GM23338 (cell line): ENCODE measurements around the gene FCER2. TPM values are rescaled to one million over a fixed set of nuclear protein-coding genes. Genes with fewer than 3 reads are reported as not detected.

Source experiments
- ATAC-seq: fragments of 200-7000 bp; cut with Tn5 transposase; 3 replicates; pipeline ENCODE4 v1.9.1; 2020
- DNase-seq: peaks from one replicate; pipeline ENCODE4 v3.0.0-alpha.2; 2015; ENCODE audit warnings: low spot score
- H2AFZ ChIP-seq: fragments of 200-600 bp; sonication (generic); 2 replicates; pipeline ENCODE4 v1.8.0; 2016; ENCODE audit warnings: antibody characterized with exemption, mild to moderate bottlenecking, moderate library complexity
- H3F3A ChIP-seq: fragments of 200-600 bp; sonication (generic); replicated peaks from 2 replicates; pipeline ENCODE4 v1.8.0; 2017; ENCODE audit warnings: antibody characterized with exemption, mixed run types, low read depth
- H3K27ac ChIP-seq: fragments of 200-600 bp; sonication (generic); 2 replicates; pipeline ENCODE4 v1.6.1; 2016; ENCODE audit warnings: low read depth
- H3K27me3 ChIP-seq: fragments of 200-600 bp; sonication (generic); 2 replicates; pipeline ENCODE4 v1.8.0; 2016; ENCODE audit warnings: mild to moderate bottlenecking, mixed run types, moderate library complexity; ENCODE audit not compliant: insufficient read depth
- H3K36me3 ChIP-seq: fragments of 200-600 bp; sonication (generic); 2 replicates; pipeline ENCODE4 v1.8.0; 2016; ENCODE audit warnings: mild to moderate bottlenecking; ENCODE audit not compliant: insufficient read depth
- H3K4me1 ChIP-seq: fragments of 200-600 bp; sonication (generic); 2 replicates; pipeline ENCODE4 v1.8.0; 2016; ENCODE audit warnings: mild to moderate bottlenecking, moderate library complexity; ENCODE audit not compliant: insufficient read depth
- H3K4me2 ChIP-seq: fragments of 200-600 bp; sonication (generic); 2 replicates; pipeline ENCODE4 v1.7.1; 2017; ENCODE audit warnings: mixed run types
- H3K4me3 ChIP-seq: fragments of 200-600 bp; sonication (generic); 2 replicates; pipeline ENCODE4 v1.6.1; 2016; ENCODE audit warnings: mixed run types
- H3K79me2 ChIP-seq: fragments of 200-600 bp; sonication (generic); replicated peaks from 2 replicates; pipeline ENCODE4 v1.8.0; 2017; ENCODE audit warnings: mild to moderate bottlenecking; ENCODE audit not compliant: insufficient read depth
- H3K9me2 ChIP-seq: fragments of 200-600 bp; sonication (generic); 2 replicates; pipeline ENCODE4 v1.8.0; 2017; ENCODE audit not compliant: insufficient read depth
- H4K20me1 ChIP-seq: fragments of 200-600 bp; sonication (generic); replicated peaks from 2 replicates; pipeline ENCODE4 v1.8.0; 2017; ENCODE audit warnings: mild to moderate bottlenecking; ENCODE audit not compliant: insufficient read depth
- H3K27ac Mint-ChIP-seq: 2 replicates; pipeline ENCODE4 v1.8.0; 2020; ENCODE audit warnings: inconsistent platforms, mild to moderate bottlenecking, moderate library complexity, mixed read lengths
- H3K27me3 Mint-ChIP-seq: 3 replicates; pipeline ENCODE4 v1.8.0; 2022; ENCODE audit warnings: low read depth, mild to moderate bottlenecking, moderate library complexity, mixed read lengths, inconsistent platforms; ENCODE audit not compliant: insufficient read depth, poor library complexity
- H3K36me3 Mint-ChIP-seq: 3 replicates; pipeline ENCODE4 v1.8.0; 2021; ENCODE audit warnings: low read depth, mild to moderate bottlenecking, inconsistent platforms, moderate library complexity, mixed read lengths
- H3K4me1 Mint-ChIP-seq: 3 replicates; pipeline ENCODE4 v1.8.0; 2020; ENCODE audit warnings: mild to moderate bottlenecking, inconsistent platforms, mixed read lengths
- H3K4me3 Mint-ChIP-seq: 3 replicates; pipeline ENCODE4 v1.8.0; 2021; ENCODE audit warnings: moderate library complexity, mild to moderate bottlenecking, inconsistent platforms, mixed read lengths
- H3K9me3 Mint-ChIP-seq: 3 replicates; pipeline ENCODE4 v1.8.0; 2020; ENCODE audit warnings: moderate library complexity, mild to moderate bottlenecking, inconsistent platforms, mixed read lengths
- CREB1 ChIP-seq: fragments of 250-450 bp; sonication (Bioruptor Pico); IDR thresholded peaks from 2 replicates; pipeline ENCODE4 v1.5.0; 2020; ENCODE audit warnings: low read depth, mild to moderate bottlenecking, moderate library complexity
- CTCF ChIP-seq, 2 experiments: fragments of 200-600 bp in 1 of 2; sonication (generic) in 1 of 2; conservative IDR thresholded peaks; 2 replicates each; pipeline versions ENCODE4 v1.5.1 to v1.6.1; 2016 to 2017; ENCODE audit warnings: antibody characterized with exemption in 2 of 2, low read depth in 2 of 2, mild to moderate bottlenecking in 2 of 2, moderate library complexity in 1 of 2
- EZH2 ChIP-seq: fragments of 200-600 bp; sonication (generic); IDR thresholded peaks from one replicate; pipeline ENCODE4 v1.8.0; 2017; ENCODE audit warnings: antibody characterized with exemption, mild to moderate bottlenecking, low read depth; ENCODE audit not compliant: unreplicated experiment
- EZH2phosphoT487 ChIP-seq: fragments of 200-600 bp; sonication (generic); IDR thresholded peaks from one replicate; pipeline ENCODE4 v1.8.1; 2018; ENCODE audit warnings: antibody characterized with exemption; ENCODE audit not compliant: unreplicated experiment
- JUNB ChIP-seq: IDR thresholded peaks from one replicate; pipeline ENCODE4 v1.6.1; 2016; ENCODE audit warnings: antibody characterized with exemption; ENCODE audit not compliant: unreplicated experiment
- NANOG ChIP-seq: IDR thresholded peaks from 2 replicates; pipeline ENCODE4 v1.6.1; 2016; ENCODE audit warnings: antibody characterized with exemption, borderline replicate concordance
- POLR2AphosphoS5 ChIP-seq: IDR thresholded peaks from 2 replicates; pipeline ENCODE4 v1.6.1; 2016; ENCODE audit warnings: antibody characterized with exemption, low read depth
- STAT1 ChIP-seq: IDR thresholded peaks from one replicate; pipeline ENCODE4 v1.6.1; 2016; ENCODE audit warnings: antibody characterized with exemption; ENCODE audit not compliant: unreplicated experiment
- ZNF114 ChIP-seq: fragments of 250-450 bp; sonication (Bioruptor Pico); IDR thresholded peaks from 2 replicates; pipeline ENCODE4 v1.5.0; 2020; ENCODE audit warnings: mild to moderate bottlenecking, moderate library complexity
- ZNF331 ChIP-seq: fragments of 250-450 bp; sonication (Bioruptor Pico); IDR thresholded peaks from 2 replicates; pipeline ENCODE4 v1.5.0; 2020; ENCODE audit warnings: low read depth, mild to moderate bottlenecking, moderate library complexity
- polyA plus RNA-seq: library from polyadenylated mRNA; unstranded; fragments of >200 nt; fragmentation: Nextera tagmentation; extraction: Ambion mirVana; gene quantifications from 2 replicates; pipeline ENCODE4 v1.2.1, GENCODE V29; 2016
- total RNA-seq: library from RNA; depleted of rRNA; stranded (reverse); fragments of >200 nt; shearing (Covaris generic); gene quantifications from 2 replicates; pipeline ENCODE4 v1.2.3, GENCODE V29; 2014
- TF ChIP-seq, protein P1 (sequence below): IDR thresholded peaks from 2 replicates; pipeline ENCODE4 v1.6.1; 2016; ENCODE audit warnings: antibody characterized with exemption
- TF ChIP-seq, protein P2 (sequence below): IDR thresholded peaks from one replicate; pipeline ENCODE4 v1.6.1; 2018; ENCODE audit warnings: antibody characterized with exemption; ENCODE audit not compliant: unreplicated experiment

The FCER2 gene
- total and polyA plus RNA-seq, 2 experiments from 2014 or later, result 0.29 TPM; not detected in 1

DNA sequence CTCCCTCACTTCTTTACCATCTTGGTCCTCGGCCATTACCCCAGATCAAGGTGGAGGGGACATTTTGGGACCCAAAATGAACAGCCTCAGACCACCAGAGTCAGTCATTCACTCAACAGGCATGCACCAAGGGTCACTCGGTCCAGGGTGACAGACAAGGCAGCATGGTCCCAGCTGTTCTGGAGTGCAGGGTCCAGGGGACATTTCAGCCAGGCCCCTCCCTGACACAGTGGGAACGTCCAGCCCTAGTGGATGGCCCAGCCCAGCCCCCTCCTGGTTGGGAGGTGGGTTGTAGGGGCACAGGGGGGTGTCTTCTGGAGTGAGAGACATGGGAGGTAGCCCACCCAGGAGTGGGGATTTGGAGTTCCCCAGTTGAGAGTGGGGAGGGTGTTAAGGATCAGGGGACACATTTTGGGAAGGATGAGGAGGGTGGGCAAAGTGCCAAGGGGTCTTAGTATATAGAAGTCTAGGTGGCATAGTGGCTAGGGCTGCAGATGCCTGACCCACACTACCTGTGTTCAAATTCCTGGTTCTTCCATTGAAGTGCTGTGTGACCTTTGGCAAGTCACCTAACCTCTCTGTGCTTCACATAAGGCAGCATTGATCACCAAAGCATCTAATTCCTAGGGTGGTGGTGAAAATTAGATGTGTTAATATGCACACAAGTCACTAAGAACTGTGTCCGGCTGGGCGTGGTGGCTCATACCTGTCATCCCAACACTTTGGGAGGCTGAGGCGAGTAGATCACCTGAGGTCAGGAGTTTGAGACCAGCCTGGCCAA, 2.5 kb upstream of the FCER2 start:
- Histone ChIP-seq H4K20me1 (no peaks in the 10 kb centered on the region), H3K4me1 (no peaks in the 10 kb centered on the region), H3K27me3 (no peaks in the 10 kb centered on the region), H3K9me2 (no peaks in the 10 kb centered on the region), H3K79me2 (no peaks in the 10 kb centered on the region), H3K27ac (no peak overlapping the region), H2AFZ (no peak overlapping the region), H3F3A (no peaks in the 10 kb centered on the region), H3K4me2 (no peak overlapping the region), H3K36me3 (no peaks in the 10 kb centered on the region), H3K4me3 (no peak overlapping the region)
- Mint-ChIP-seq H3K4me1 (no peaks in the 10 kb centered on the region), H3K4me3 (no peak overlapping the region), H3K27me3 (peaks cover 10% of the 10 kb centered on the region), H3K36me3 (no peaks in the 10 kb centered on the region; the same call in 2 of the 3 replicates), H3K9me3 (no peaks in the 10 kb centered on the region), H3K27ac (no peak overlapping the region)
- TF ChIP-seq CTCF (conservative IDR thresholded peaks at IDR 0.05; ENCODE audit: low read depth in 2 of 2) (no peak), ZNF331 (CRISPR knock-in tag) (no peak), EZH2 (no peak), STAT1 (no peak), CREB1 (CRISPR knock-in tag) (no peak), EZH2phosphoT487 (no peak), NANOG (no peak), JUNB (no peak), POLR2AphosphoS5 (no peak), ZNF114 (no peak)
- TF ChIP-seq, protein P1, sequence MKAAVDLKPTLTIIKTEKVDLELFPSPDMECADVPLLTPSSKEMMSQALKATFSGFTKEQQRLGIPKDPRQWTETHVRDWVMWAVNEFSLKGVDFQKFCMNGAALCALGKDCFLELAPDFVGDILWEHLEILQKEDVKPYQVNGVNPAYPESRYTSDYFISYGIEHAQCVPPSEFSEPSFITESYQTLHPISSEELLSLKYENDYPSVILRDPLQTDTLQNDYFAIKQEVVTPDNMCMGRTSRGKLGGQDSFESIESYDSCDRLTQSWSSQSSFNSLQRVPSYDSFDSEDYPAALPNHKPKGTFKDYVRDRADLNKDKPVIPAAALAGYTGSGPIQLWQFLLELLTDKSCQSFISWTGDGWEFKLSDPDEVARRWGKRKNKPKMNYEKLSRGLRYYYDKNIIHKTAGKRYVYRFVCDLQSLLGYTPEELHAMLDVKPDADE, result no peak
- TF ChIP-seq, protein P2, sequence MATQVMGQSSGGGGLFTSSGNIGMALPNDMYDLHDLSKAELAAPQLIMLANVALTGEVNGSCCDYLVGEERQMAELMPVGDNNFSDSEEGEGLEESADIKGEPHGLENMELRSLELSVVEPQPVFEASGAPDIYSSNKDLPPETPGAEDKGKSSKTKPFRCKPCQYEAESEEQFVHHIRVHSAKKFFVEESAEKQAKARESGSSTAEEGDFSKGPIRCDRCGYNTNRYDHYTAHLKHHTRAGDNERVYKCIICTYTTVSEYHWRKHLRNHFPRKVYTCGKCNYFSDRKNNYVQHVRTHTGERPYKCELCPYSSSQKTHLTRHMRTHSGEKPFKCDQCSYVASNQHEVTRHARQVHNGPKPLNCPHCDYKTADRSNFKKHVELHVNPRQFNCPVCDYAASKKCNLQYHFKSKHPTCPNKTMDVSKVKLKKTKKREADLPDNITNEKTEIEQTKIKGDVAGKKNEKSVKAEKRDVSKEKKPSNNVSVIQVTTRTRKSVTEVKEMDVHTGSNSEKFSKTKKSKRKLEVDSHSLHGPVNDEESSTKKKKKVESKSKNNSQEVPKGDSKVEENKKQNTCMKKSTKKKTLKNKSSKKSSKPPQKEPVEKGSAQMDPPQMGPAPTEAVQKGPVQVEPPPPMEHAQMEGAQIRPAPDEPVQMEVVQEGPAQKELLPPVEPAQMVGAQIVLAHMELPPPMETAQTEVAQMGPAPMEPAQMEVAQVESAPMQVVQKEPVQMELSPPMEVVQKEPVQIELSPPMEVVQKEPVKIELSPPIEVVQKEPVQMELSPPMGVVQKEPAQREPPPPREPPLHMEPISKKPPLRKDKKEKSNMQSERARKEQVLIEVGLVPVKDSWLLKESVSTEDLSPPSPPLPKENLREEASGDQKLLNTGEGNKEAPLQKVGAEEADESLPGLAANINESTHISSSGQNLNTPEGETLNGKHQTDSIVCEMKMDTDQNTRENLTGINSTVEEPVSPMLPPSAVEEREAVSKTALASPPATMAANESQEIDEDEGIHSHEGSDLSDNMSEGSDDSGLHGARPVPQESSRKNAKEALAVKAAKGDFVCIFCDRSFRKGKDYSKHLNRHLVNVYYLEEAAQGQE, result no peak
- no peak for DNase-seq
- no peak for ATAC-seq
